HL-60/S4 treated with retinoic acid at 250 ng/mL for 4 days and 3 days (cell line): ENCODE measurements around the gene ZNF692.

Experiments
- in situ Hi-C: fragments of 300-500 bp; cut with MboI; formaldehyde crosslinking; loops from 2 replicates; pipeline ENCODE4 v1.7.0; 2022; ENCODE audit warnings: low sequenced_read_pairs

Gene ZNF692

DNA sequence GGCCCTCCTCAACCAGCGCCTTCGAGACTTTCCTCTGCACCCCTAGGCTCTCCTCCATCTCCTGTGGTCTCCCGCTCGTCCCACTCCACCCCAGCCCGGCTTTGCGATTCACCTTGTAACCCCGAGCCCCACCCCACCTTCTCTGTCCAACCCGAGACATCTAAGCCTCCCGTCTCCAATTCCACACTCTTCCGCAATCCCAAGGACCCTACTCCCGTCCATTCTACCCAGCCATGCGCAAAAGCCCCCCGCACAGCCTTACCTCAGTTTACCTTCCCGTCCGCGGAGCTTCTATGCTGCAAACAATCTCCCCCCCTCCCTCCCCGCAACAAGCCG lies 33.3 kb downstream of the ZNF692 start:
- in situ Hi-C loops, result no loop called here

DNA sequence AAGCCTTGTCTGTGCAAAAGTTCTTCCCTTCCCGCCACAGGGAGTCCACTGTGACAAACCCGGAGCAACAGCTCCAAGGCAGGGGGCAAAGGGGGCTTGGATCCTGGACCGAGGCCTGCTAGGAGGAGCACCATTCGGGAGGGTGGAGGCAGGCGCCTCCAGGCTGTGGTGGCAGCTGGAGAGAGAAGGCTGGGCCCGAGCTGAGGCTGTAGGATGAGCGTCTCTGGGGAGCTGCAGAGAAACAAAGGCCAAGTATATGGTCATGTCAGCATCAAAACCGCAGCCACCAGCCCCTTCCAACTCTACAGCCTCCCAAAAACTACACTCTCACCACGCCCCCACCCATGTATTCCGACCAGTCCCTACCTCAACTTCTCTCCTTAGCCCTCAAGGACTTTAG lies 33.7 kb downstream of the ZNF692 start:
- in situ Hi-C loops, result no loop called here

DNA sequence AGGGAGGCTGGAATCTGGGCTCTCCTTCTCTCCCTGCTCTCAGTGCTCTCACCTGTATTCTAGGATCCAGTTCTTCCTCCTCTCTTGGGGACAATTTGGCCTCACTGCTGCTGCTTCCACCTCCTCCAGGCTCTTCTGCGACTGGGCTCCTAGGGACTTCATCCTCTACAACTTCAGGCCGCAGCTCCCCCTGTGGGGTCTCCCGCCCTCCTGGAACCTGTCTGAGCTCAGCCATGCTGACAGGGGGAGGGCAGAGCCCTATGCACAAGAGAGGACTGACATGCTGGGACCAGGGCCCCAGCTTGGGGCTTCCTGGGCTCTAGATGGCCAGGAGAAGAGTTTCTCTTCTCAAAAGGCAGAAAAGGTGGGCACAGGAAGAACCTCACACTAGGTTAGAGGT lies 34.2 kb downstream of the ZNF692 start:
- in situ Hi-C loops, result no loop called here

DNA sequence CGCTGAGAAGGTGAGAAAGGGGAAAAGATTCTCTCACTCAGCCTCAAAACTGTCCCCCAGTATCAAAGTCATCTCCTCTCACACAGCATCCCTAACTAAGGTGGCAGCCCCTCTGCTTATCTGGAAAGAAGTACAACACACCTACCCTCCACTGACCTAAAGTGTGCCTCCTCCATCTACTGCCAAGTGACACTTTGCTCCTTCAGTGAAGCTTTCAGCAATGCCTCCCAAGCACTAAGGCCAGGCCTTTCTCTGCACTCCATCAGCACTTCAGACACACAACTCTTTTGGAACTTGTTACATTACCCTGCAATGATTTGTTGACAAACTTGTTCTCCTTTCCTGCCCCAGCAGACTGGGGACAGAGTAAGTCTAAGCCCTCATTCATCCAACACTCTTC lies 34.6 kb downstream of the ZNF692 start:
- in situ Hi-C loops, result no loop called here

DNA sequence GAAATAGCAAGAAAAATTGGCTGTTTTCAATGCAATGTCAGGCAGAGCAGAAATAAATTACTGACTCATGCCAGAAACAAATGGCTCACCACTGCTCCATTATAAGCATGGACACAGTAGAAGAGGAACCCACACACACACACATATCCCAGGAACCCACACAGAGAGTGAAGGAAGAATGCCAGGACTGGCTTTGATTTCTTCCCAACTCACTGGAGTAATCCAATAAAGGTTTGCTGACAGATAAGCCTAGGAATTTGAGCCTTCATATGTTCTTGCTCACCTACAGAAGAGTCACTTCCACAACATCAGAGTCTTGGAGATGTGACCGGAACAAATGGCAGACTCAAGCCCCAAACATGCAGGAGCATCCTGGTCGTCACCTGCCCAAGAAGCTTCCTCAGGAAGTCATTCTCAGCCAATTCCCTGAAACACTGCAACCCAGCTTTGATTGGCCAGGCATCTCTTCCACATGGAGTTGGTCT lies 35.3 kb downstream of the ZNF692 start:
- in situ Hi-C loops, result no loop called here

DNA sequence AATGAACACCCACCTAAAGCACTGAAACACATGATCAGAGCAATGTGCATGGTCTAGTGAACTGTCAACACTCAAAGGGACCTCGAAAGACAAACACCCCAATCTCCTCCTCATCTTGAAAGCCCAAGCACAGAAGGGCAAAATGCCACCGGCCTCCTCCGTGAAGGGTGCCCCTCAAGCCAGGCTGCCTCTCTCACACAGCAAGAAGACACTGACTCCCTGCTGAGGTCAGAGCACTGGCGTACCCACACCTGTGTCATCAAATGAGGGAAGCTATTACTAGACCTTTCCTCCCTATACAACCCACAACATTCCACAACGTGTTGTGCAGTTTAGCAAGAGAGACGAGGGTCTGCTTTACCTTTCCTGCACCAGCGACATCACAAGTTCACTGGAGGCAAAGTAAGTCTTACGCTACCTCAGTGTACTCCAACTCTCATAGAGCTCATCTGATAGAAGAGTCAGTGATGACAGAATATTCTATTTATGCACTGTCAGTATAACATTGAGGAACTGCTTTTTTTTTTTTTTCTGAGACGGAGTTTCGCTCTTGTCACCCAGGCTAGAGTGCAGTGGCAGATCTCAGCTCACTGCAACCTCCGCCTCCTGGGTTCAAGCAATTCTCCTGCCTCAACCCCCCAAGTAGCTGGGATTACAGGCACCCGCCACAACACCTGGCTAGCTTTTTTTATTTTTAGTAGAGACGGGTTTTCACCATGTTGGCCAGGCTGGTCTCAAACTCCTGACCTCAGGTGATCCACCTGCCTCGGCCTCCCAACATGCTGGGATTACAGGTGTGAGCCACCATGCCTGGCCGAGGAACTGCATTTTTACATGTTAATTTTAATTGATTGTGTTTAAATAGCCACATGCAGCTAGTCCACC lies 36.5 kb downstream of the ZNF692 start:
- in situ Hi-C loops, result no loop called here

DNA sequence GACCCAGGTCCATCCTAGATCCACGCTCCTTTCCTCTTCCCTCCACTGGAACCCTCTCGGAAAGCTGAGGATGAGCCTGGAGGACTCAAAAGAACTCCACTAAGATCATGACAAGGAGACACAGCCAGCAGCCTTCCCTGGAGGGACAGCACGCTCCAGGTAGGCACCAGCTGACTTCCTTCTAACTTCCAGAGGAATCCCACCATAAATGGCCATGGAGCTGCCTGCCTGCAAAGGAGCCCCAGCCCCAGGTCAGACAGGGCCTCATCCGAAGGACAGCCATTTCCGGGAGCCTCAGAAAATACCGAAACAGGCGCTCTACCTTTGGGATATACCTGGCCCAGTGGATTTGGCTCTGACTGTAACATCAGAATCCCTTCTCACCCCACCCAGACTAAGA lies 37.2 kb downstream of the ZNF692 start:
- in situ Hi-C loops, result no loop called here

DNA sequence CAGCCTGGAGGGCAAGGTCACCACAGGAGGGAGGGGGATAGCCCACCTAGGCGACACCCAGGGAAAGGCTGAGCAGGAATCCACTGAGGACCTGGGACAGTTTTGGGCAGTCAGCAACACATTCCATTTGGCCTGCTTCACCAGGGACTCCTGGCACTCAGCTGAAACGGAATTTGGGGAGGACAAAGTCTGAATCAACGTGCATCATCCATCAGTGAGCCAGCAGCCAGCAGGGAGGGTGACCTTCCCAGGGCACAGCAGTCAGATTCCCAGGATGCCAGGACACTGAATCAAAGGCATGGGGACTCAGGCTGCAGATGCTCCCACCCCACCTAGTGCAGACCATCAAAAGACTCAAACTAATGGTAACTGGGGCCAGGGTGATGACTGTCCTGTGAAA lies 37.8 kb downstream of the ZNF692 start:
- in situ Hi-C loops, result no loop called here

DNA sequence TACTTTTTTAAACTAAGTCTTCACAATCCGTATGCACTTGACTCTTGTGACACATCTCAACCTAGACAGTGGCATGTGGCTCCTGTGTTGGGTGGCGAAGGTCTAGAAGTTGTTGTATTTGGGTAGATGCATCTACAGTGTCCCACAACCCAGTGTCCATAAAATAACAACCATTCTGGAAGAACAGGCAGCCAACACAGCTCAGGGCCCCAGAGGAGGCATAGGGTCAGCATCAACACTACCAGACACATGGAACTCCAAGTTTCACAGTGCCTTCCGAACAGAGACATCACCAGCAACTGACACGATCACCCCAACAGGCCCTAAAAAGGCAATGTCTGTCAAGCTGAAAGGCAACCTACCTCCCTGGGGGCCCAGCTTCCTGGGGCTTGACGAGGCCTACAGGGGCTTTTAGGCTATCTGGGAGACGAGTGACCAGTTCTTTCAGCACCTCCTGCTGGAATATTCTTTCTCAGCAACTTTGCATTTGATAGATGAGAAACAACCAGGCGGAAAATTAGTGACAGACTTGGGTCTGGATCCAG lies 38.8 kb downstream of the ZNF692 start:
- in situ Hi-C loops, result no loop called here

DNA sequence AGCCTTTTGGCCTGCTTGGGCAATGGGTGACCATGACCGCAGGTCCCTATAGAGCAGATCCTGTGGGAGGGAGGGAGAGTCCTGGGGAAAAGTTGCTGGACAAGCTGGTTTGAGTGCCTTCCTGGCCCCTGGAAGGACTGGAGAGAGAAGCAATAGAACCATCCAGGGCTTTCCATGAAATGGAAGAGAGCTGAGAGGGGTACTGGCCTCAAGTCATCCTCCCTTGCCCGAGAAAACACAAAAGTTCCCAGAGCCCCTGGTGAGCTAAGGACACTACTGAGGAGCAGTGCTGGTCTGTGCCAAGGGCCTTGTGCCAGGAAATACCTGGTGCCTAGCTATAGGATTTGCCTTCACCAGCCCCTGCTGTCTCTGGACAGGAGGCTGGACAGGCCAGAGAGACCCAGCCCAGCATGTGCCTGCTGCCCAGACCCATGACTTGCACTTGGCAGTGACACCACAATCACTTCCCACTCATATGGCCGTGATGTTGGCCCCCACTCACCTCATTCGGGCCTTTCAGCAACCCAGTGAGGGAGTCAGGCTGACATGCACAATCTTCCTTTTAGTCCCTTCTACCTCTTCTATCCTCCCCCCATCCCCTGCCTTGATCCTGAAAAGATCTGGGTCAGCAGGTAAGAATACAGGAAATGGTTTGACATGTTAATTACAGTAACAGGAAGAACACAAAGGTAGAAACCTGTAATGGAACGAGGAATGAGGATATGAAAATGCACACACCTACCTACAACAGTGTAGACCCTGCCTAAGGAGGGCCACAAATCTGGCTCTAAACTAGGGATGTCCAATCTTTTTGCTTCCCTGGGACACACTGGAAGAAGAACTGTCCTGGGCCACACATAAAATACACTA lies 40.1 kb downstream of the ZNF692 start:
- in situ Hi-C loops, result no loop called here

DNA sequence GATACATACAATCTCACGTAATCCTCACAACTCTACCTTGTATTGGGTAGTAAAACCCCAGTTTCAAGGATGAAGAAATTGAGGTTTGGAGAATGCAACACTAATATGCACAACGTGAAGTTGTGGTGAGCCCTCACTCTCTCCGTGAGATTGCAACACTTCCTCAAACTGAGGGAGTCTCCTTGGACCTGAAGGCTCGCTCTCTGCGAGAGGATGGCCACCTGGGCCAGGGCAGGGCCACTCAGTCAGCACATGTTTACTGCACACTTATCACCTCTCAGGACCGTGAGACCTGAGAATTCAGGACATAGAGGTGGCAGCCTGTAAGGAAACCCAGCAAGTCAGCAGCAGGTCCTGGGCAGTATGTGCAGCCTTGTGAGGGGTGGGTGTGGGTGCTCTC lies 41.8 kb downstream of the ZNF692 start:
- in situ Hi-C loops, result no loop called here

DNA sequence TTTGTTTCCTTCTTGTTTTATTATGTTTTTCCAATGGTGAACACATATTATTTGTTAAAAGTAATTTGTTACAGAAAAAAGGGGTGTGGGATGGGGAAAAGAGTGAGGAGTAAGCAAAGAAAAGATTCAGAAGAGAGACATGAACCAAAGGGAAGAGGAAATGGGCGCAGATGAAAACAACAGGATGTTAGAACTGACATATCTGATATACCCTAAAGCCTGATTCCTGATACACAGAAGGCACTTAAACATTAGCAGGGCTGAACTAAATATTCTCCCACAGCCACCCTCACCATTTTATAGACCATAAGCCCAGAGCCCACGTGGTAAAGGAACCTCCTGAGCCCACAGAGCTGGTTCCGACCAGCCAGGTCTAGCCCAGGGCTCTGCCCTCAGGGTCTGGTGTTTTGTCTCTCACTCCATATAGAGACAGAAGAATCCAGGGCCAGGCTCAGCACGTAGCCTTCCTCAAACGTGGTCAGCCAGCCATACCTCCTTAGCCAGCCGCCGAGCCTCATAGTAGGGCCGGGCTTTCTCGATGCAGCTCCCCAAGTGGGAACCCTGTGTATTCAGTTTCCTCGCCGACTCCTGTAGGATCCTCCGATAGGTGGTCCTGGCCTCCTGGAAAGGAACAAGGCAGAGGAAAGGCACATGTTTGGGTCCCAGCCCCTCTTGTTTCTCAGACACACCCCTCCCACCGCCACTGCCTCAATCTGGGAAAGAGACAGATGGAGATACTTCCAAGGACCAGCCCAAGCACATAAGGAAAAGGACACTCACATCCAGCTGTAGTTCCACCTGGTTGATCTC lies 42.6 kb downstream of the ZNF692 start:
- in situ Hi-C loops, result no loop called here

DNA sequence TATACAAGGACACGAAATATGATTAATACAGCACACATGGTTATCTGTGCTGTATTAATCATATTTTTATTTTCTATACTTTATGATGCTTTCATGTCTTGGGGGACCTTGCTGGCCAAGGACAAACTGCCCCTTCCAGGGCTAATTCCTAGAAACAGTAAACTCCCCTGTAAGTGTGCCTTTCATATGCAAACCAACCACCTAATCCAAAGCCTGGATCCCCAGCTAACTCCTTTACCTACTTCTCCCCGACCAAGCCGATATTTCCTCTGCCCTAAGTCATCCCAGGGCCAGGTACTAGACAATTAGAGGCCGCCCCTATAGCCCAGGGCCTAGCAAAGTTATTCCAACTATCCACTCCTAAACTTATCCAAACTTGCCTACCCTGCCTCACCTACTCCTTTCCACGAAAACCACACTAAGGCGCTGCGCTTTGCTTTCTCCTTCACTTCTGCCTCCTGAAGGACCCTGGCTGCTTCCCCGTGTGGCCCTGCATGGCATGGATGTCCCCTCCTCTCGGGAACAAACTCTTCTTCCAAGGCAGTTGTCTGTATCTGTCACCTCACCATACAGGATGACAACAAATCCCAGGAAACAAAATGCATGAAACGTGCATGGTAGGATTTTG lies 43.4 kb downstream of the ZNF692 start:
- in situ Hi-C loops, result no loop called here

DNA sequence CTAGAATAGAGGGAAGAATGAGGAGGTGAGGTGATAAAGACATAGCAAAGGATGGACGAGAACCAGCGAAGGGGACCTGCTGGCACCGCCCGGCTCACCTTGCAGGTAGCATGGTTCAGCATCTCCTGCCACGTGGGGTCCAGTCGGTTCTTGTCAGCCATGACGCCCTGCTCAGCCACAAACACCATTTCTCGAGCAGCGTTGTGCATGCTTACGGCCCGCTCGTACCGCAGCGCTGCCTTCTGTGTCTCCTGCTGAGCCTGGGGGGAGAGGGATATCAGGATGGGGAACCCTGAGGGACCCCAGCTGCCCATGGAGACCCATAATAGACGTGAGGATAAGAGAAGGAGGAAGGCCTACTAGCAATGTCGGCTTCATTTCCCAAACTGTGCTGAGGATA lies 44.5 kb downstream of the ZNF692 start:
- in situ Hi-C loops, result no loop called here

DNA sequence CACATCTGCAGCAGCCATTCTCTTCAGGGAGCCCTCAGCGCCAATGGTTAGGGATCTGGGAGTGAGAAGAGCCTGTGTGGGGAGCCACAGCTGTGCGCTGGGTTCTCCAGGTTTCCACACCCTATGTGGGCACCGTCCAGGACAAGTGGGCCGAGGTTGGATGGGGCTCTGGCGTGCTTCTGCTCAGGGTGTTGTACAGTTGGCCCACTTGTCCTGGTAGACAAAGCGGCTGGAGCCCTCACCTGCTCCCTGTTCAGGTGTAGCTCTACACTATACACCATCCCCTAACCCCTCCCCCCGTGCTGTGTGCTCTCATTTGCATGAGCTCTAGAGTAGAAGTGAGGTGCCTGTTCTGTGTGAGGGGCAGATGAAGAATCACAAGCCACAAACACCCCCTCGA lies 45.3 kb downstream of the ZNF692 start:
- in situ Hi-C loops, result no loop called here

DNA sequence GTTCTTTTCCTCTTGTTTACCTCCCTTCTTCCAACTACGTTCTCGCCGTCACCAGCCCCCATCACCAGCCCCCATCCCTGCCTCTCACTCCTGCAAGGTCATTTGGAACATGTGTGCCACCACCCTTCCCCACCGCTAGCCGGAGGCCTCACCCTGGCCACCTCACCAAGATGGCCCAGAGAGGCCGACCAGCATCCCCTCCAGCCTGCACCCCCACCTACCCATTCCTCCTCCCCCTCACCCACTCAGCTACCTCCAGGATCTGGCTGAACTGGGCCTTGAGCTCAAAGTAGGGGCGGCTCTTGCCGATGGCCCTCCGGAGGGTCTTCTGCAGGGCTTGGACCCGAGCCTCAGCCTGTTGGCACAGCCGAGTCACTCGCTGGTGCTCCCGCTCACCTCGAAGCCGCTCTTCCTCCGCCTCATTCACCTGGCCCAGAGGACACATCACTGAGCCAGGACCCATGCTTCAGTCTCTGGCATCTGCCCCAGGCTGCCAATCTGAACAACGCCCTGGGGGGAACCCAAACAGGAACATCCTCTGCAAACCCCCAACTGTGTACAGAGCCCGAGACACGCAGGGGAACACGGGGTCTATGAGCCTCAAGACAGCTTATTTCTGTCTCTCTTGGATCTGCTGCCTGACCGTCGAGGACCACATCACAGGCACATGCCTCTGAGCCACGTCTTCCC lies 46.0 kb downstream of the ZNF692 start:
- in situ Hi-C loops, result no loop called here

DNA sequence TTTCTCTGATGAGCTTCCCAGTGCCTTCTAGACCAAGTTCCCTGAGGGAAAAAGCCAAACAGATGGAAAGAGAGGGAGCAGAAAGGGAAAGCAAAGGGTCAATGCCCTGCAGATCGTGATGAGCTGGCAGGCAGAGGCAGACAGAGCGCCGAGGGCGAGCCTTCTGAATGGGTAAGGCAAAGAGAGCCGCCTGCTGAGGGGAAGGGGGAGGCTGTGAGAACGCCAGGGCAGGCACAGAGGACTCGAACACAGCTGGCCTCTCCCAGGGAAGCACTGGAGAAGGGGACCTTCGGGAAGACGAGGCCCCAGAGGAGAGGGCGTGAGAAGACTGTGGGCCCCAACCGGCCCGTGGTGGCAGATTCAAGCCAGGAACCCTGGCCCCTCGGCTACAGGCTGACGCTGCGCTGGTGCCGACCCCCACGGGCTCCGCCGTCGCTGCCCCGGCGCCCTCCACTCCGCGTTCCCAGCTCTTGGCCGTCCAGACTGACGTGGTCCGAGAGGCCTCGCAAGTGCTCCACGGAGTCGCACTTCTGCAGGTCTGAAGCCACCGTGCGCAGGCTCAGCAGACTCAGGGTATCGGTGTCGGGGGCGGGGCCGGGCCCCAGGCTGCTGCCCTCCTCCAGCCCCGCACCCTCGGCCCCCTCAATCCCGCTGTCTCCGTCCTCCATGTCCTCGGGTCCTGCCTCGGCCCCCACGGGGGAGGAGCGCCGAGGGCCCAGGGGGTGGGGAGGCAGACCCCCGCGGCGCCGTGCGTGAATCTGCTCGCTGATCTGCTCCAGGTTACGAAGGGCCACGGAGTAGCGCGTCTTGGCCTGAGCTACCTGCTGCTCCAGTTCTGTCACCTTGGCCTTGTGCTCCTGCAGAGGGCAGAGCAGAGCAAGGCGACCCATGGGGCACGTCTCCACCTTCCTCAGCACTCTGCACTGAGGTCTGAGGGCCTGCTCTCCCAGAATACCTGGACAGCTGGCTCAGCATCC lies 47.1 kb downstream of the ZNF692 start:
- in situ Hi-C loops, result no loop called here

DNA sequence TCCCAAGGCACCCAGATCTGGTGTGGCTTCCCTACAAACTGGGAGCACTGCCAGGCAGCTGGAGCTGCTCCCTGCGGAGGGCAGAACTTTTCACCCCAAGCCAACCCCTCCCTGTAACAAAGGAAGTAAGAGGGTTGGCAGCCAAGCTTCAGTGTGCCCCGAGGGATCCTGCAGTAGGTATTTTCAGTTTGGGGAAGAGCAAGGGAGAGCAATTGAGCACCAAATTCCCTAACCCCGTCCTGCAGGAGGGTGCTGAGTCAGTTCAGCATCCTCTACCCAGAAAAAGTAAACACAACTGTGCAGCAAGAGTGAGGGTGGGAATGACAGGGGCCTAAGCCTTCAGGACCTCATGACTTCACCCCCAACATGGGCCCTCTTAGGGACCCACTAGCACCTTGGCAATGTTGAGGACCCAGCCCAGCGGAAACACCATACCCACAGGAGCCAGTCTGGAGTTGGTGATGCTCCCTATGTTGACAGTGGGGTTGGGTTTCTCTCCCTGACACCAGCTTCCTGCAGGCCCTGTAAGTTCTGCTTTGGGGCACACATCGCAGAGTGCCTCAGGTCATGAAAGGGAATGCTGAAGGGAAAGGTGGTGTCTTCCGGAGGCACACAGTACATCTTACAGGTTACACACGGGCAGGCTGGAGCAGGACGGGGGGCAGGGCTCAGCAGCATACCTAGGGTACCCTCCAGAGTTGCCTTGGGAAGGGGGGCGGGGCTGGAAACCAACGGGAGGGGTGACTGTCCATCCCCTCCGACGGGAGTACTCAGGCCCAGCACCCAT lies 48.0 kb downstream of the ZNF692 start:
- in situ Hi-C loops, result no loop called here
